HepG2 (cell line): ENCODE data around the gene TMEM107. TPM values are rescaled to one million over a fixed set of nuclear protein-coding genes. Genes with fewer than 3 reads are reported as not detected.
A peak's percentile ranks its signal among the peaks of the same experiment; 100 is the strongest.

Source experiments
- ARNT2 ChIP-seq: sonication (generic); formaldehyde crosslinking; IDR thresholded peaks from 2 replicates; pipeline ENCODE4 v1.8.0; 2022; ENCODE audit warnings: mild to moderate bottlenecking, low read depth, missing genetic modification reagents, moderate library complexity
- CAMTA2 ChIP-seq: sonication (generic); formaldehyde crosslinking; IDR thresholded peaks from 2 replicates; pipeline ENCODE4 v1.4.0; 2020; ENCODE audit warnings: mild to moderate bottlenecking, missing genetic modification reagents, borderline replicate concordance
- CCAR2 ChIP-seq: fragments of 200-400 bp; formaldehyde crosslinking; optimal IDR thresholded peaks from 2 replicates; pipeline ENCODE3; 2018; ENCODE audit warnings: low read depth, mild to moderate bottlenecking, low read length, moderate library complexity
- CHD4 ChIP-seq: fragments of 200-600 bp; sonication (generic); IDR thresholded peaks from 2 replicates; pipeline ENCODE4 v1.7.0; 2017; ENCODE audit warnings: mild to moderate bottlenecking, low read length, borderline replicate concordance
- FOXA1 ChIP-seq, 2 experiments: fragments of 450-650 bp in 1 of 2; sonication (generic) in 1 of 2; formaldehyde crosslinking in 1 of 2; IDR thresholded peaks; 2 replicates each; pipeline versions ENCODE4 v1.4.0 to v1.6.1; 2016 to 2020; ENCODE audit warnings: missing genetic modification reagents in 1 of 2
- HHEX ChIP-seq: IDR thresholded peaks from 2 replicates; pipeline ENCODE4 v1.6.1; 2016; ENCODE audit warnings: control low read depth
- HMGXB4 ChIP-seq, 2 experiments: sonication (generic) in 1 of 2; formaldehyde crosslinking in 1 of 2; IDR thresholded peaks; 2 replicates each; pipeline versions ENCODE4 v1.4.0 to v1.6.1; 2018 to 2020; ENCODE audit warnings: missing genetic modification reagents in 2 of 2, borderline replicate concordance in 1 of 2, low read depth in 1 of 2, mild to moderate bottlenecking in 1 of 2, missing biosample characterization in 1 of 2
- HNF4A ChIP-seq: sonication (generic); formaldehyde crosslinking; IDR thresholded peaks from 2 replicates; pipeline ENCODE4 v1.4.0; 2020; ENCODE audit warnings: missing genetic modification reagents
- HOXA3 ChIP-seq: sonication (generic); formaldehyde crosslinking; IDR thresholded peaks from 2 replicates; pipeline ENCODE4 v1.5.0; 2020; ENCODE audit warnings: missing genetic modification reagents
- HOXA9 ChIP-seq: sonication (generic); formaldehyde crosslinking; IDR thresholded peaks from 2 replicates; pipeline ENCODE4 v1.8.1; 2022; ENCODE audit warnings: missing genetic modification reagents, mild to moderate bottlenecking, moderate library complexity, borderline replicate concordance
- KLF12 ChIP-seq: sonication (generic); formaldehyde crosslinking; IDR thresholded peaks from 2 replicates; pipeline ENCODE4 v1.4.0; 2020; ENCODE audit warnings: missing genetic modification reagents, borderline replicate concordance
- MBD4 ChIP-seq: IDR thresholded peaks from 2 replicates; pipeline ENCODE4 v1.6.1; 2012; ENCODE audit warnings: low read length, inconsistent platforms, borderline replicate concordance
- MEIS2 ChIP-seq: sonication (generic); formaldehyde crosslinking; IDR thresholded peaks from 2 replicates; pipeline ENCODE4 v1.9.0; 2021; ENCODE audit warnings: mild to moderate bottlenecking, missing genetic modification reagents
- MXD4 ChIP-seq: IDR thresholded peaks from 2 replicates; pipeline ENCODE4 v1.6.1; 2016; ENCODE audit warnings: mild to moderate bottlenecking, missing biosample characterization, missing genetic modification reagents
- NR2C2 ChIP-seq: sonication (generic); formaldehyde crosslinking; IDR thresholded peaks from 2 replicates; pipeline ENCODE4 v1.4.0; 2020; ENCODE audit warnings: missing genetic modification reagents, mild to moderate bottlenecking, moderate library complexity, borderline replicate concordance
- SIX1 ChIP-seq: sonication (generic); formaldehyde crosslinking; IDR thresholded peaks from 2 replicates; pipeline ENCODE4 v1.4.0; 2020; ENCODE audit warnings: missing genetic modification reagents, borderline replicate concordance
- SMAD3 ChIP-seq: sonication (generic); formaldehyde crosslinking; IDR thresholded peaks from 2 replicates; pipeline ENCODE4 v1.4.0; 2020; ENCODE audit warnings: missing genetic modification reagents
- SOX13 ChIP-seq, 3 experiments: fragments of 450-650 bp in 1 of 3; sonication (generic) in 1 of 3; formaldehyde crosslinking in 1 of 3; IDR thresholded peaks in 2 of 3; conservative IDR thresholded peaks in 1 of 3; 2 replicates each; pipeline versions ENCODE4 v1.5.0 to v1.6.1; 2016 to 2020; ENCODE audit warnings: antibody characterized with exemption in 1 of 3, mild to moderate bottlenecking in 1 of 3, missing compliant biosample characterization in 1 of 3, missing genetic modification reagents in 1 of 3, moderate library complexity in 1 of 3
- TFAP4 ChIP-seq: sonication (generic); IDR thresholded peaks from 2 replicates; pipeline ENCODE4 v1.6.1; 2016; ENCODE audit warnings: low read depth, borderline replicate concordance
- UBTF ChIP-seq: sonication (generic); formaldehyde crosslinking; IDR thresholded peaks from 2 replicates; pipeline ENCODE4 v1.4.0; 2020; ENCODE audit warnings: mild to moderate bottlenecking, missing genetic modification reagents
- ZNF136 ChIP-seq: sonication (generic); formaldehyde crosslinking; IDR thresholded peaks from 2 replicates; pipeline ENCODE4 v1.8.1; 2022; ENCODE audit warnings: low read depth, mild to moderate bottlenecking, moderate library complexity, missing genetic modification reagents
- ZNF484 ChIP-seq: sonication (generic); formaldehyde crosslinking; IDR thresholded peaks from 2 replicates; pipeline ENCODE4 v1.5.1; 2020; ENCODE audit warnings: mild to moderate bottlenecking, low read depth, missing genetic modification reagents, borderline replicate concordance
- ZNF557 ChIP-seq: sonication (generic); formaldehyde crosslinking; IDR thresholded peaks from 2 replicates; pipeline ENCODE4 v1.4.0; 2020; ENCODE audit warnings: missing genetic modification reagents
- ZNF720 ChIP-seq: sonication (generic); formaldehyde crosslinking; IDR thresholded peaks from 2 replicates; pipeline ENCODE4 v1.4.0; 2020; ENCODE audit warnings: missing genetic modification reagents
- ZNF780A ChIP-seq: sonication (generic); formaldehyde crosslinking; IDR thresholded peaks from 2 replicates; pipeline ENCODE4 v1.8.0; 2022; ENCODE audit warnings: mild to moderate bottlenecking, missing genetic modification reagents, moderate library complexity
- ZNF878 ChIP-seq: sonication (generic); formaldehyde crosslinking; IDR thresholded peaks from 2 replicates; pipeline ENCODE4 v1.8.1; 2023; ENCODE audit warnings: mild to moderate bottlenecking, missing genetic modification reagents, moderate library complexity
- polyA plus RNA-seq, 8 experiments: library from polyadenylated mRNA; depleted of rRNA in 3 of 8; stranded (reverse) in 7 of 8; unstranded in 1 of 8; fragments of >200 nt; fragmentation: Illumina TruSeq in 4 of 8; extraction: Trizol in 4 of 8; gene quantifications; 2 replicates each; pipeline versions ENCODE4 v1.2.1 to v1.2.3, GENCODE V29; 2011 to 2016; ENCODE audit warnings: low read depth in 4 of 8, missing spikeins in 1 of 8, mixed read lengths in 1 of 8; ENCODE audit not compliant: insufficient read depth in 1 of 8
- total RNA-seq, 5 experiments: library from RNA; depleted of rRNA; stranded (reverse); fragments of >200 nt; fragmentation: Illumina TruSeq; extraction: Trizol; gene quantifications; 2 replicates each; pipeline ENCODE4 v1.2.3, GENCODE V29; 2016; ENCODE audit warnings: low read depth in 1 of 5

Gene TMEM107
- total and polyA plus RNA-seq, 2 of the 13 experiments (the other 11 are each of a cell fraction or from before 2014, with no cell fraction given) = 7.2 to 15.3 TPM

- TF ChIP-seq ZNF878 (CRISPR knock-in tag) (0 out of 2 replicates have a peak, but pooled peaks have one; percentile 58), MBD4 (0 out of 2 replicates have a peak, but pooled peaks have one; percentile 52), HOXA9 (no peak), HHEX (CRISPR knock-in tag) (no peak), TFAP4 (0 out of 2 replicates have a peak, but pooled peaks have one; percentile 1), ZNF484 (CRISPR knock-in tag) (0 out of 2 replicates have a peak, but pooled peaks have one; percentile 29), HNF4A (no peak), SMAD3 (CRISPR knock-in tag) (no peak), SIX1 (CRISPR knock-in tag) (no peak), ZNF557 (0 out of 2 replicates have a peak, but pooled peaks have one; percentile 1), KLF12 (0 out of 2 replicates have a peak, but pooled peaks have one; percentile 10), HOXA3 (CRISPR knock-in tag) (no peak), ZNF780A (CRISPR knock-in tag) (peak; percentile 9; the same call in 1 of the 2 replicates), HMGXB4 (CRISPR knock-in tag; IDR thresholded peaks at IDR 0.05; ENCODE audit: borderline replicate concordance in 1 of 2, low read depth in 1 of 2) (0 out of 4 replicates have a peak, but pooled peaks of 1 of the 2 experiments have one; percentile 36), UBTF (no peak), CHD4 (peak; percentile 7; the same call in 1 of the 2 replicates), FOXA1 (IDR thresholded peaks at IDR 0.05) (no peak), FOXA1 (CRISPR knock-in tag; IDR thresholded peaks at IDR 0.05) (0 out of 2 replicates have a peak, but pooled peaks have one; percentile 2), SOX13 (IDR thresholded peaks at IDR 0.05) (no peak), SOX13 (CRISPR knock-in tag; conservative IDR thresholded peaks at IDR 0.05 in 1 of 2, IDR thresholded peaks at IDR 0.05 in 1 of 2) (no peak), MEIS2 (CRISPR knock-in tag) (peak; percentile 92), CAMTA2 (CRISPR knock-in tag) (peak; percentile 76; the same call in 1 of the 2 replicates), ZNF720 (CRISPR knock-in tag) (no peak), CCAR2 (no peak), MXD4 (CRISPR knock-in tag) (0 out of 2 replicates have a peak, but pooled peaks have one; percentile 12), NR2C2 (CRISPR knock-in tag) (no peak), ZNF136 (CRISPR knock-in tag) (no peak), ARNT2 (CRISPR knock-in tag) (0 out of 2 replicates have a peak, but pooled peaks have one; percentile 17)
These were observed 46.1 kb upstream of the TMEM107 start (continued) for GRCh38 chr17:8222380-8222629.
